NCI-H510A treated with DMSO at 0.1 percent for 48 hours (cell line): ENCODE results near the gene IFI27L1.

Source experiments
- DNase-seq: peaks from one replicate; lab custom pipeline; 2025; lab: John Stamatoyannopoulos, UW

The IFI27L1 gene

DNA sequence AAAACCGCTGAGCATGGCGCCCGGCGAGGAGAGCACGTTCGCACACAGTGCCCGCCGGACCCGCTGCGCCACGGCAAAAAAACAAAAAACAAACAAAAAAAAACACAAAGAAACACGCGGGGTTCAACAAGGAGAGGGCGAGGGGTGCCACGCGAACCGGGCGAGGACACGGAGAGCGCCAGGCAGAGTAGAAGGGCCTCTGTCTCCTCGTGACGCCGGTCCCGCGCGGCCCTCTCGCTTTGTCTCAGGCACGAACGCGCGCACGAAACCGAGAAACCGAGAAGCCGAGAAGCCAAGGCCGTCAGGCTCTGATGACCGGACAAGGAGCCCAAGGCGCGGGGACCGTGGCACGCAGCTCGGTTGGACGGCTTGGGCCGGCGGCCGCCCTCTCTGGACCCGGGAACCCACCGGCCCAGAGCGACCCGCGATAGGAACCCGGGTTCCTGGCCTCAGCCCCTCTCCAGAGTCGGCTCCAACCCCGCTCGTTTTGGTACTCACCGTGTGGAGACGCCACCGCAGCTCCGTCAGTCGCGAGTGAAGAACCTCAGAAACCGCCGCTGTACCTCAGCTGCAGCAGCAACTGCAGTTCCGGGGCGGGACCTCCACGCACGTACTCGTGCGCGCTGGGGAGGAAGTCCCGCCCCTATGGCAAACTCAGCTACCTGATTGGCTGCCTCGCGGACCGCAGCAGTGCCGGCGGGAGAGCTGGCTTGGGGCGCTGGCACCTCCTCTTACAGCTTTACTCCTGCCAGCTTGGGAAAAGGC, at the start of gene IFI27L1, which contains the start of gene DDX24:
Gene IFI27L1 (plus strand): TSS at position 690 of the 765 bp plus-strand sequence. CDS start 15,628 bp downstream, outside the sequence.
Gene DDX24 (minus strand): TSS at position 582 of the 765 bp plus-strand sequence. CDS start 1,460 bp downstream, outside the sequence.
- DNase-seq = peak; percentile 89

- DNase-seq = no peak
Measured at GRCh38 chr14:94031883-94032279, 49.2 kb upstream of the IFI27L1 start.

GRCh38 chr14:94034886-94035285, 46.2 kb upstream of the IFI27L1 start:
- DNase-seq = no peak

DNA sequence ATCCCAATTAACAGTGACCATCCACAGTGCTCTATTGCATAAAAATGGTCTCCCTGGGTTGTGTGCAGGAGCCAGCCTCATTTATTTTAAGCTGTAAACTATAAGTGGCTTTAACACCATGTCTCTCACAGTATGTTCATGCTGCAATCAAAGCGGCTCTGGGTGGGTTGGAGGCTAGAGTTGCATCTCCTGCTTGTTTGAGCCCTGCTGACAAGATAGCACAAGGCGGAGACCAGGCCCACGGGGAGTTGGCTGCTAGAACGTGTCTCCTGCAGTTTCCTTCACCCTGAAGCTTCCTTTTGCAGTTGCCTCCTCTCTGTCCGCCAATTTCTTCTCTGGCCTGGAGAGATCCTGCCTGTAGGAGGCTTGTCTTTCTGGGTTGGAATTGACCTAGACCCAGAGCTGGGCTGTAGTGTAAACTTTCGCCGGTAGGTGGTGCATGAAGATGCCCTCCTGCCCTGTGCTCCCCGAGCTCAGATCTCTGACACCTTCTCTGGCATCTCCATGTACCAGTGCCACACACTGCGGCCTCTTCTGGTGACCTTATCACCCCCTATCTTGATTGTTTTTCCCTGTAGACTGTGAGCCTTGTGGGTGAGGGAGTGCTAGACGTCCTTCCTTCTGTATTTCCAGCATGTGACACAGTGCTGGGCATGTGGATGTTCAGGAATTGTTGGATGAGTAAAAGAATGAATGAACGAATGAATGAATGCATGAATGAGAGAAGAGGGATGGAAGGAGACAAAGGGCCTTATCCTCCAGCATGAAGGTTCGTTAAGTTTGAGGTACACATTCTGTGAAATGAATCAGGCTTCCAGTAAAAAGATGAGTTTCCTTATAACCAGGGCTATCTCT, 44.6 kb upstream of the IFI27L1 start:
- peak; percentile 68 for DNase-seq

- no peak for DNase-seq
Measured at GRCh38 chr14:94037954-94038353, 43.2 kb upstream of the IFI27L1 start.

DNA sequence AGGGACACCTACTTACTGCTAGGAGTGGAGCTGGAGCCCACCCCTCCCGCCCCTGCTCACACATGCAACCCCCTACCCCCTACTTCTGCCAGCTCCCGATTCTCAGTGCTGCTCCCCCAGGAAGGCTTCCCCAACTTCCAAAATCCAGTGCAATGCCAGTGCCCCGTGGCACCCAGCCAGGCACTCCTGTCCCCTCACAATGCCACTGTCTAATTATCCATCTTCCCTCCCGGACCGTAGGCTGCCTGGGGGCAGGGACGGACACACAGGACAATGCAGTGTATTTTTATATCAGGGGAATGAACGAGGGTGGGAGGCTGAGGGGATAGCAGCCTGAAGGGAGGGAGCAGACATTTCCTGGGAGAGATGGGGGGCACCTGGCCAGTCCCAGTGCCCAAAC, 42.6 kb upstream of the IFI27L1 start:
- no peak for DNase-seq

DNA sequence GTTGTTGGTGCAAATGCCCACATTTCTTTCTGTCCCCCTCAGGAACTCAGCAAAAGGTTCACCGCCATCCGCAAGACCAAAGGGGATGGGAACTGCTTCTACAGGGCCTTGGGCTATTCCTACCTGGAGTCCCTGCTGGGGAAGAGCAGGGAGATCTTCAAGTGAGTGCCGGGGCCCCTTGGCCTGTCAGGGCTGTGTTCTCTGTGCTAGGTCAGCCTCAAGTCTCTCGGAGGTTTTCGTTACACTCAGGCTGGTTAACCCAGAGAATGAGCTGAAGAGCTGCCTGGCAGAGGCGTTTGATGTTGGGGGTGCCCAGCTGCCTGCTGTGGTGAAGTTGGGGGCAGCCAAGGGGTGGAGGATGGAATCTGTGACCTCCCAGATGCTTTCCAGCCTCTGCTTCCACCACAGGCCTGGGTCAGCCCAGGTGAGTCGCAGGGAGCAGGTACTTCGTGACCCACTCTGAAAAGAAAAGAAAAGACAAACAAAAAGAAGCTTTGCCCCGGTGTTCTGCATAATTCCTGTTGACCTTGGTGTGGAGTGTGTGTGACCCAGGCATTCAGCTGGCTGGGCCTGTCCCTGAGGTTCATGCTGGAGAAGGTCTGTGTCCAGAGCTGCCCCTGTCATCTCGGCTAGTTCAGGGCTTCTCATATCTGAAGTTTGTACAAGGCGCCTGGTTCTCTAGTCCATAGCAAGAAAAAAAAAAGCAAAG, 42.0 kb upstream of the IFI27L1 start:
- no peak for DNase-seq

DNA sequence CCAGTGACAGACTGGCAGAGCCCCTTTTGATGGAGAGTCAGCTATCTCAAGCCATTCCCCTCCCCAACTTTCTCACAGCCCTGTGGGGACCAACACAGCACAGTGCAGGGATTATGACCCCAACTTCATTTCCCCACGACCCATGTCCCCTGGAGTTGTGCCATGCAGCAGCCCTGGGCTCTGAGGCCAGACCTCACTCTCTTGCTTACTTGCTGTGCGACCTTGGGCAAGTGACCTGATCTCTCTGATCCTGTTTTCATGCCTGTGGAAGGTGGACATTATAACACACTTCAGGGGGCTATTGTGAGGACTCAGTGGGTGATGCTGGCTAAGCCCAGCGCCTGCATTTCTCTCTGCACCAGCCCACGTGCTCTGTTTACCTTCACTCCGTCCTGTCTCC, 40.9 kb upstream of the IFI27L1 start:
- DNase-seq = no peak

DNA sequence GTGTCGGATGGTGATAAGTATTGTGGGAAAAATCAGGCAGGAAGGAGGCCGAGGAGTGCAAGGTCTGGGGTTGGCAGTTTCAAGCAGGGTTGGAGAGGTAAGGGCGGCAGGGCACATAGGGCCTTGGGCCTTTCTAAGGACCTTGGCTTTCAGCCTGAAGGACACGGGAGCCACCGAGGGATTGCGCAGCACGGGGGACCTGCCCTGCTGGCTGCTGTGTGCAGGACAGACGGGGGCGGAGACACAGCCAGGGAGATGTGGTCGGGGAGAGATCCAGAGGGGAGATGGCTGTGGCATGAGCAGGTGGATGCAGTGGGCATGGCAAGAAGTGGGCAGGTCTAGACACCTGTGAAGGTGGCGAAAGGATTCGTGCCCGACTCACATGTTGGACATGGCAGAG, 40.3 kb upstream of the IFI27L1 start:
- no peak for DNase-seq

- DNase-seq = no peak
Measured at GRCh38 chr14:94041551-94042346, 39.4 kb upstream of the IFI27L1 start.

- no peak for DNase-seq
Measured at GRCh38 chr14:94042433-94043091, 38.5 kb upstream of the IFI27L1 start.

DNA sequence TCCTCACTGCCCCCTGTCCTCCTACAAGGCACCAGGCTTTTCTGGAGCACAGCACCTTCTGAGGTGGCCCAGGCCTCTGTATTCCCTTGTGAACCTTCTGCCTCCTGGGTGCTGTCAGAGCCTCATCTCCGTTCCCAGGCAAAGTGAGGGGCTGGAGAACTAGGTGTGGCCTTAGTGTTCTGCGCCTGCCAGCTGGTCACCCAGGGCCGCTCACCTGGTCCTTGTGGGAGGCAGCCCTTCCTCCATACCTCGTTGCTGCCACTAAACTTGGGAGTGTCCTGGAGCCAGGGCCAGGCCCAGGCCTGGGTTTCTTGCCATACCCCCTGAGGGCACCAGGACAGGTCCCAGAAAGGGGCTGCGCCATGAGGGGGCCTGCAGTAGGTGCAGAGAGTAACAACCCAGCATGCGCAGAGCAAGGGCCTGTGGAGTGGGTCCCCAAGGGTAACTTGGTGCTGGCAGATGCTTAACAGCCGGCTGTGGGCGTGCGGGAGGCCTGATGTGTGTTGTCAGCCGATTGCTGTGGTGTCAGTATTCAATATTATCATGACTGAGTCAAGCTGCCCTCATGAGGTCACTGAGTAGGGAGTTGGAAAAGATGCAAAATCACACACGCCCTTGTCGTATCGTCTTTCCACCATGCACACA, 37.9 kb upstream of the IFI27L1 start:
- DNase-seq = no peak

DNA sequence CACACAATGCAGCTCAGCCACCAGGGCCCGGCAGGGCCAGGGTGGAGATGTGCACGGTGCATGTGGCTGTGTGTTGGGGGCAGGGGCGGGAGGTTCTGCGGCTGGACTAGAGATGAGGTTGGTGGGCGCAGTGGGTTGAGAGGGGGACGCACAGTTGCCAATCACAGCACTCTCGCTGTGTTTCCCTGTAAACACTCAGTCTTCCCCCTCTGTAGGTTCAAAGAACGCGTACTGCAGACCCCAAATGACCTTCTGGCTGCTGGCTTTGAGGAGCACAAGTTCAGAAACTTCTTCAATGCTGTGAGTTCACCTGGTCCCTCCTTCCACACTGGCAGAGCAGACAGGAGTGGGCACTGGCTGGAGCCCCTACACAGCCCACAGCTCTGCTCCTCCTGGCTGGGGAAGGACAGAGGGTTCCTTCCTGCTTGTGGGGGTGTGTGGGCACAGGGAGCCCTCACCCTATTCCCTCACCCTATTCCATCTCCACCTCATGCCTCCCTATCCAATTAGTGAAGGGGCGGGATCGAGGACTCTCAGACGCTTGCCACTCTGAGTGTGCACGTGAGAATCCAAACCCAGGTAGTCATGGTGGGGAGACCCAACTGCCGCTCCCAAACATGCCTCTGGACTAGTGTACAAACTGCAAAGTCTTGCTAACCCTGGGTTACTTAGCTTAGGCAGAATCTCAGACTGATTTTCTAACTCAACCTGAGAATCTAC, 37.2 kb upstream of the IFI27L1 start:
- DNase-seq = no peak

DNA sequence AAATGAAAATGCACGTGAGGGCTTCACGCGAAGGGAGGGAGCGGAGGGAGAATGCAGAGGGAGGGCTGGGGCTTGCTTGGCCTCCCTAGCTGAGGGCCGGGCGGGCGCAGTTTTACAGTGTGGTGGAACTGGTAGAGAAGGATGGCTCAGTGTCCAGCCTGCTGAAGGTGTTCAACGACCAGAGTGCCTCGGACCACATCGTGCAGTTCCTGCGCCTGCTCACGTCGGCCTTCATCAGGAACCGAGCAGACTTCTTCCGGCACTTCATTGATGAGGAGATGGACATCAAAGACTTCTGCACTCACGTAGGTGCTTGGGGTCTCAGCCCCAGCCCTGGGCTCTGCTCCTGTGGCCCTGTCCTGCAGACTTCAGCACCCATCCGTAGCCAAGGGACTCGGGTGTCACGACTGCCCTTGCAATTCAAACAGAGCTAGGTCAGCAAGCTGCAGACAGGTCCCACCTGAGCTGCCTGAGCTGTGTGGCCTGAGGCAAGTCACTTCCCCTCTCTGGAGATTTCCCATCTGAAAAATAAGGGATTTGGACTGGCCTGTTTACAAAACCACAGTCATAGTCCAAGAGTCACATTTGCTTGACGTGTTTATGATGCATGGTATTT, 36.5 kb upstream of the IFI27L1 start:
- no peak for DNase-seq

GRCh38 chr14:94045101-94045500, 36.0 kb upstream of the IFI27L1 start:
- no peak for DNase-seq

- no peak for DNase-seq
Measured at GRCh38 chr14:94045563-94046345, 35.4 kb upstream of the IFI27L1 start.

DNA sequence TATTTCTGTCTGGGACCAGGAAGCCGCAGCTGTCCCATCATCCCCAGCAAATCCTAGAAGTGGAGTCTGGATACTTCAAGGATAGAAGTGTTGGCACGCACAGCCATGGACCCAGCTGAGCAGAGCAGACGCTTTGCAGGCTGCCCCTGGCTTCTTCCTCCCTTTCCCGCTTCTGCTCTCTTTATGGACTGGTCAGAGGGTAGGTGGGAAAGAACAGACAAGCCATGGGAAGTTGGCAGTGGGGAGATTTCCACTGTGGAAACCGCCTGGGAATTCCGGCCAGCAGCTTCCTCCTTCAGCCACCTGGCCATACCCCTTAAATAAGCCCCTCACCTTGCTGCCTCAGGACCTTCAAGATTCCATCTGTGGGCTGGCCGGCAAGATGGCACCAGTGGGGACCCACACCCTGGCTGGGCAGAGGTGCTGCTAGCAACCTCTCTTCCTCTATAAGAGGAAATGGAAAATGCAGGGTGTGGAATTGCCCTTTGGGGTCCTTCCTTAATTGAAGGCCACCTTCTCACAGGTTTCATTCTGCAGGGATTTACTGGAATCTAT, 34.3 kb upstream of the IFI27L1 start:
- DNase-seq = no peak

GRCh38 chr14:94047581-94047980, 33.5 kb upstream of the IFI27L1 start:
- DNase-seq = no peak
